ENCODE measurements around the gene ACOX3.

ACOX3 gene

DNA sequence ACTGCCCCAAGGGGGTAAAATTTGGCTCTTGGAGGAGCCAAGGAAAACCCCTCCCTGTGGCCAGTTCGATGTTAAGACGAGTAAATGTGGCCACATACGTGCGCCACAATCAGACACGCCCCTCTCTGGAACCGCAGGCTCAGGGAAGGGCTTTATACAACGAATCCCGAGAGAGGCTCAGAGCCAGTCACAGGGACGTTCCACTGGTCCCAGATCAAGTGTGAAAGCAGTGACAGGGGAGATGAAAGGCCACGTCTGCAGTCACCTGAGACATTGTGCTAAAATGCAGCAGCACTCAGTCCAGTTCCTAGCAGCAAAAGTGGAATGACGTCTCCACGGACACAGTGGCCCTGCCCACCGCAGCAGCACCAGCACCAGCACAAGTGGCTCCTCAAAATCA lies 68.0 kb downstream of the ACOX3 start:
- no peak for DNase-seq

DNA sequence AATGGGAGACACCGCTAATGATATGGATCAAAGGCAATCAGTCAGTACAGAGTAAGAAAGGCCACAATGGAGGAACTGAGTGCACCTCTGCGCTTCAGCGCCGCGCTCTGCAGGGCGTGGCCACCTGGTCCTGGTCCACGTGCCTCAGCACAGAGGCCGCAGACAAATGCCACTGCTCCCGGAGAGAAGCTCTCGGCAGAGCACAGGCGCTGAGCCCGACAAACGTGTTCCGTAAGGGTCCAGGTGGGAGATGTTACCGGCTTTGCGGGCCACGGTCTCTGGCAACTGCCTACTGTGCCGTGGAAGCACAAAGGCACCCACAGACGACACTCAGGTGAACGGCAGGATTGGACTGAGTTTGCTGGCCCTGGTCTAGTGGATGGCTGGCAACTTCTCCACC lies 68.9 kb downstream of the ACOX3 start:
- DNase-seq = no peak

GRCh38 chr4:8370835-8371595 lies 69.5 kb downstream of the ACOX3 start:
- DNase-seq = no peak

DNA sequence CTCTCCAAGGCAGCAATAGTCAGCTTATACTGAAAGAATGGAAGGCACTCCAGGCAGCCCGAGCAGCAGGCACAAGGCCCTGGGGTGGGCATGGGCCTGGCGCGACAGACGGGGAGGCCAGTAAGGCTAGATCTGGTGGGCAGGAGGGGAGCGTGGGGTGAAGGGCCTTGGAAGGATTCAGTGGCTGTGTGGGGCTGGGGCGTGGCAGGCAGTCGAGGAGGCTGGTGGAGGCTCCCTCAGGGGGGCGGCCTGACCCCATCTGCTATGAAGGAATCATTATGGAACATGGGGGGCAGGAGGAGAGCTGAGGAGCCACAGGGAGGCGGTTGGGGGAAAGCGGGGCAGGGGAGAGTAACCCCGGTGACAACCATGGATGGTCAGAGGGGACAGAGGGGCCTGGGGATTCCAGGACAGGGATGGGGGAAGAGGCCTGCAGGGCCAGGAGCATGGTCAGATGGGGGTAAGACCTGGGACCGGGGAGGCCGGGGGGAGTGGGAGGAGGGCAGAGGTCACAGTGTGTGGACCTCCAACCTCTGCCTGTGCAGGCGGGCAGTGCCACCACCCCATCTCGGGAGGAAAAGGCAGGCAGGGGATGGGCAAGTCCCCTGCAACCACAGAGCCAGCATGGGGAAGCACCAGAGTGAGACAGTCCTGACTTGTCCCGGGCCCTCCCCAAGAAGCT lies 70.3 kb downstream of the ACOX3 start:
- DNase-seq = no peak

GRCh38 chr4:8369426-8370105 lies 71.0 kb downstream of the ACOX3 start:
- no peak for DNase-seq

DNA sequence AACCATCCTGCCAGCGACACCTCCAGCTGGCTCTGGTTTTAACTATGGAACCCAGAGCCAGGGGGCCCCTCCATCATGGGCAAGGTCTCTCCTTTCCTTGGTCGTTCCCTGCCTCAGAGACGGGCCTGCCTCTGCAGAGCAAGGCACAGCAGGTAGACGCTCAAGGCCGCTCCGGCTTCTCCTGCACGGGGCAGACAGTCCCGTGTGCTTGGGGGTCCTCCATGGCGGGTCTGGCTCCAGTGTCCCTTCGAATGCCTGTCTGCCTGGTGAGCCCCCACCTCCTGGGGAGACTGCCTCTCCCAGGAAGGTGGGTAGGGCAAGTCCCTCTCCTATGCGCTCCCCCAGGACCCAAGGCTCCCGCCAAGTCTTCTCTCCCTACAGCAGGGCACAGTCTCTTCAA lies 71.5 kb downstream of the ACOX3 start:
- DNase-seq = no peak

DNA sequence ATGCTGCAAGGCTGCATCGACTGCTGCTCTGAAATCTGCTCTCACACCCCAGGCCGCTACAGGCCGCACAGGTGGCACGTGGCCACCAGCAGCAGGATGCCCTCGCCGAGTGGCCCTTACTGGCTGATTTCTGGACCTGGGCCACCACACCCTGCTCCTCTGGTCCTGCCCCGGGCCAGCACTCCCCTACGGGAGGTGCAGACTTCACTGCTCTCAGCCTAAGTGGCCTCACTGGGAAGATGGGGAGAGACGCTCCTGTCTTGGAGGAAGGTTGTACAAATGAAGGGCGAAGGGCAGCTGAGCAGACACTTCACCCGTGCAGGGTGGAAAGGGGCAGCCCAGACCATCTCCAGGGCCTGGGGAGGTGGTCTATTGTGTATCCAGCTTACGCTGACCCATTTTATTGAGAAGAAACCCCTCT lies 72.5 kb downstream of the ACOX3 start:
- DNase-seq = no peak

DNA sequence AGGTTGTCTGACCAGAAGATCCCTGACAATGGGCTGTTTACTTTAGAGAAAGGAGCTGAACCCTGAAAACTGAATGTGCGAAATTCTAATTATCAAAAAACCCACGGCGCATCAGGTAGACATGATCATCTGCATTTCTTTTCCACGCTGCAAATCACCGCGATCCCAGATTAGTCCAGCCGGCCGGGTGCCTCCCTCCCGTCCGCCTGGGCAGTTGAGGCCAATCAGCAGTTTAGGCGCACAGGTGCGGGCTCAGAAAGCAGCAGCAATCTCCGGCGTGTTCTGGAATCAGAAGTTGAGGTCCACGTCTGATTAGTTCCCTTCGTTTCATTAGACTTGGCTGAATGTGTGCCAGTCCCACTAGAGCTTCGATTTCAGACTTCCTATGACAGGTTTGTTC lies 73.9 kb downstream of the ACOX3 start:
- no peak for DNase-seq

- no peak for DNase-seq
Observed at GRCh38 chr4:8365951-8366350, 74.6 kb downstream of the ACOX3 start.

GRCh38 chr4:8365353-8365752 lies 75.2 kb downstream of the ACOX3 start:
- DNase-seq = no peak

- no peak for DNase-seq
Observed at GRCh38 chr4:8364848-8365350, 75.6 kb downstream of the ACOX3 start.

DNA sequence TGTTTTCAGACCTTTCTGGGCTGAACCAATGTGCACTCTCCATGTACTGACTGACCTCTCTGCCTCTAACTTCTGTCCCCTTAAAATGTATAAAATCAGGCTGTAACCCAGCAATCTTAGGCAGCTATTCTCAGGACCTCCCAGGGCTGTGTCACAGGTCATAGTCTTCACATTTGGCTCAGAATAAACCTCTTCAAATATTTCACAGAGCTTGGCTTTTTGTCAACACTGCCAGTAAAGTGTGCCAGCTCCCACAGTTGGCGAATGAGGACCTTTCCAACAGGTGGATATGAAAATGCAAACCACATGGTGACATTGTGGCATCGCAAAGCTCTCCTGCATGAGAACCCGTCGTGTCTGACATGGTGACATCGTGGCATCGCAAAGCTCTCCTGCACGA lies 76.4 kb downstream of the ACOX3 start:
- DNase-seq = no peak

DNA sequence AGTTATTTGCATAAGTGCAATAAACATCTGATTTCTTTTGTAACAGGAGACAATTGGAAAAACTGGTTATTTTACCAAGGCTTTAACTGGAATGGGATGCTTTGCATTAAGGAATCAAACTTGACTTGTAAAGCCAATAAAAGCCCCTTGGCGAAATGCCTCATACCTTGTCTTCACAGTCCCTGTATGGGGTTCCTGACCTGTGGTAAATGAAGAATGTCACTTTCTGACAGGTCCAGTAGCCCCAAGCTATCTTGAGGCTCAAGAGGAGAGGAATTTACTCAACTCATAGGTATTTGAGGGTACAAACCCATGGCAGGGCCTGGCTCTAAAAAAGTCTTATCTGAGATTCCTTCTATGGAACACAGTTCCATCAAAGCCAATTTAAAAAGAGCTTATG lies 78.0 kb downstream of the ACOX3 start:
- no peak for DNase-seq

GRCh38 chr4:8359193-8359592 lies 81.3 kb downstream of the ACOX3 start:
- DNase-seq = no peak

DNA sequence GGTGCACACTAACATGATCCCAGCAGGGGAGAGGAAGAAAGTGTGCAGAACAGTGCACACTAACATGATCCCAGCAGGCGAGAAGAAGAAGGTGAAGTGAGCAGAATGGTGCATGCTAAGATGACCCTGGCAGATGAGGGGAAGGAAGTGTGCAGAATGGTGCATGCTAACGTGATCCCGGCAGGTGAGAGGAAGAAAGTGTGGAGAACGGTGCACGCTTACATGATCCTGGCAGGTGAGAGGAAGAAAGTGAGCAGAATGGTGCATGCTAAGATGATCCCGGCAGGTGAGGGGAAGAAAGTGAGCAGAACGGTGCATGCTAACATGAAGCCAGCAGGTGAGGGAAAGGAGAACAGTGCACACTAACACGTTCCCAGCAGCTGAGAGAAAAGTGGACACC lies 83.7 kb downstream of the ACOX3 start:
- no peak for DNase-seq

DNA sequence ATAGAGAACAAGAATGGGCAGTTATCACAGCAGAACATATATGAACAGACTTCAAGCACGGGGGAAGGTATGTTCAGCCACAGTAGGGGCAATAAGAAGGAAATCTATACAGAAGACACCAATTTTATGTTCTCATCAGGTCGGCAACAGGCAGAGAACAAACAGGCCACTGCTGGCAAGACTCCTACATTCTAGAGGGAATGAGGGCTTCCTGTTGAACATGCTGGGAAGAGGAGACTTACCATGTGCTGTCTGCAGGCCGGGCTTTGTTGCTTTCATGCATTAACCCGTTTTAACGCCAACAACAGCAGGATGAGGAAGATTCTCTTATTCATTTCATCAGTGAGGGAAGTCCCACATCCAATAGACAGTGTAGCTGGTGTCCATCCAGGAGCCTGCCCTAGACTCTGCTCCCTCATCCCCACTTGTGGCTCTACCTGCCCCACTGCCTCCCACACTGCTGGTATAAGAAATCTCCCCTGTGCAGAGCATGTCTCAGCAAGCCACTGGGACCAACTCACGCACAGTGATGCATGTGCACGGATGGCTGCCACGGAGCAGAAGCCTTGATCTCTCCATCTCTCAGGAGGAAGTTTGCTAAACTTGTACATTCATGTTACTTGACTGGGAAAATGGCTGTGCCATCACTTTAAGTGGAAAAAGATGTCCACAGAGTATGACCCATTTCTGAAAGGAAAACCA lies 84.5 kb downstream of the ACOX3 start:
- no peak for DNase-seq

DNA sequence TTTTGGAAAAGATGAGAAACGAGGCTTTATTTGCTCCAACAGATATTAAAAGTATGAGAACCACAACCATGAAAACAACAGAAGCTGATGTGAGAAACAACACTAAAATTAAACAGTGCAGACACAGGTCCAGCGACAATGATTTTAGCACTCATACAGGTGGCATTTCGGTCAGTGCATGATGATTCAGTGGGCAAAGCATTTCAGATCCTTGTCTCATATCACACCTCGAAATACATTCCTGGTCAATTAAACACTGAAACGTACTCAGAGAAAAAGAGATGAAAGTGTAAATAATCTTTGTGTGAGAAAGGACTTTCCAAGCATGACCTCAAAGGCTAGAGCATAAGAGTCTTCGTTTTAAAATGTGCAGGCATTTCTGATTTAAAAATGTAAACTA lies 85.2 kb downstream of the ACOX3 start:
- no peak for DNase-seq

- no peak for DNase-seq
Observed at GRCh38 chr4:8353912-8354453, 86.5 kb downstream of the ACOX3 start.

DNA sequence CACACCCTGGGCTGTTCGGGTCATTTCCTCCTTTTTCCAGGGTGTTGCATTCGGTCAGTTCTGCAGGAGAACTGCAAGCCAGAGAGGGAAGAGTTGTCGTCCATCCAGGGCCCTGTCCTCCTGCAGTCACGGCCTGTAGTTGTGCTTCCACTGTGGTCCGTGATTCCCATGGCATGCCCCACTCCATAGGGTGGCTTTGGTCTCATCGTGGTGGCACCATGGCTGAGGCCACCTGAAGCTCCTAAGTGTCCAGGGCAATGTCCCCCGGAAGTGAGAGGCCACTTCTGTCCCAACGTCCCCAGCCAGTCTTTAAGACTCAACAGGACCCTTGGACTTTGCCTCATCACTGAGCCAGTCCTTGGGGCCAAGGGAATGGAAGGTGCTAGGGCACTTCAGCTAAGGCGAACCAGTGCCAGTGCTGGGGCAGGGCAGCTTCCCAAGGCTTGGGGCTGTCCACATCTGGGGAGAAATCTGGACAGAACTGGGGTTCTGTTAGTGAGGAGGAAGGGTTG lies 87.3 kb downstream of the ACOX3 start:
- DNase-seq = no peak

GRCh38 chr4:8352368-8353157 lies 88.0 kb downstream of the ACOX3 start:
- no peak for DNase-seq

GRCh38 chr4:8351931-8352367 lies 88.6 kb downstream of the ACOX3 start:
- no peak for DNase-seq
